Ascending aorta (tissue), 2 donors: ENCODE results near the gene JAG2. TPM values are rescaled to one million over a fixed set of nuclear protein-coding genes. Genes with fewer than 3 reads are reported as not detected.
A peak's percentile ranks its signal among the peaks of the same experiment; 100 is the strongest.

ENCODE experiments used
- DNase-seq, 2 donors: peaks; one replicate each; pipeline ENCODE4 v3.0.0-alpha.2; 2019; ENCODE audit warnings: low spot score in 2 of 2
- H3K27ac ChIP-seq, 2 donors: fragments of 200-600 bp; sonication (generic); one replicate each; pipeline ENCODE4 v1.5.1; 2016 to 2017; ENCODE audit warnings: mild to moderate bottlenecking in 1 of 2
- H3K27me3 ChIP-seq: fragments of 200-600 bp; sonication (generic); one replicate; pipeline ENCODE4 v1.5.1; 2017
- H3K36me3 ChIP-seq, 2 donors: fragments of 200-600 bp; sonication (generic); one replicate each; pipeline ENCODE4 v1.5.1; 2016
- H3K4me1 ChIP-seq, 2 donors: fragments of 200-600 bp; sonication (generic); one replicate each; pipeline ENCODE4 v1.5.1; 2016 to 2017; ENCODE audit warnings: mild to moderate bottlenecking in 1 of 2
- H3K4me3 ChIP-seq, 2 donors: fragments of 200-600 bp; sonication (generic); one replicate each; pipeline ENCODE4 v1.5.1; 2016 to 2017; ENCODE audit warnings: mild to moderate bottlenecking in 1 of 2
- H3K9me3 ChIP-seq, 2 donors: fragments of 200-600 bp; sonication (generic); one replicate each; pipeline ENCODE4 v1.5.1; 2016
- CTCF ChIP-seq, 3 experiments: fragments of 200-600 bp in 2 of 3; fragments of 450-650 bp in 1 of 3; sonication (generic) in 2 of 3; IDR thresholded peaks; one replicate each; pipeline ENCODE4 v1.5.1; 2016 to 2019; ENCODE audit warnings: antibody characterized with exemption in 3 of 3, mild to moderate bottlenecking in 1 of 3, moderate library complexity in 1 of 3
- intact Hi-C: fragments of 100-400 bp; cut with DNase I; formaldehyde crosslinking; loops from one replicate; pipeline ENCODE4 v1.15.1; 2023
- total RNA-seq: library from RNA; depleted of rRNA; stranded (reverse); fragments of >200 nt; gene quantifications from one replicate; pipeline ENCODE4 v1.1.0, GENCODE V29; 2016

The JAG2 gene
- 35.5 TPM for total RNA-seq

- H3K9me3 ChIP-seq, result no peaks in the 10 kb centered on the region
- no peaks in the 10 kb centered on the region for H3K36me3 ChIP-seq
- H3K4me1 ChIP-seq, result peaks cover 7 to 26% of the 10 kb centered on the region in 2 donors
- no peak for TF ChIP-seq CTCF (IDR thresholded peaks at IDR 0.05)
- H3K27ac ChIP-seq, result no peak within 1 kb of the TSS
- peak within 1 kb of the TSS; percentile 54 to 57 for H3K4me3 ChIP-seq
- DNase-seq, result no peak
- H3K27me3 ChIP-seq, result no peaks in the 10 kb centered on the region
- intact Hi-C loops, result loop anchor here (10.0 kb wide), 1 partner anchor 1284 kb away; no protein-coding TSS in a partner anchor
Measured at GRCh38 chr14:105168496-105168978, at the start of gene JAG2. TSS of gene JAG2 (minus strand) at chr14:105168776. CDS start at chr14:105168420, 356 bp downstream.

GRCh38 chr14:105217774-105218173 is 49.2 kb upstream of the JAG2 start:
- Histone ChIP-seq H3K36me3 (peaks cover 45 to 78% of the 10 kb centered on the region in 2 donors), H3K4me3 (no peak overlapping the region), H3K27me3 (no peaks in the 10 kb centered on the region), H3K4me1 (no peaks in the 10 kb centered on the region), H3K27ac (no peak overlapping the region), H3K9me3 (no peaks in the 10 kb centered on the region)
- TF ChIP-seq CTCF (IDR thresholded peaks at IDR 0.05), result no peak
- DNase-seq, result no peak
- intact Hi-C loops, result no loop called here

- no peak overlapping the region for H3K4me3 ChIP-seq
- TF ChIP-seq CTCF (IDR thresholded peaks at IDR 0.05), result no peak
- DNase-seq, result no peak
- H3K36me3 ChIP-seq, result peaks cover 49 to 83% of the 10 kb centered on the region in 2 donors
- no peaks in the 10 kb centered on the region for H3K27me3 ChIP-seq
- no peak overlapping the region for H3K27ac ChIP-seq
- H3K4me1 ChIP-seq, result no peaks in the 10 kb centered on the region
- intact Hi-C loops, result no loop called here
- H3K9me3 ChIP-seq, result no peaks in the 10 kb centered on the region
Measured at GRCh38 chr14:105216490-105217247, 48.1 kb upstream of the JAG2 start.

GRCh38 chr14:105215602-105216001 is 47.0 kb upstream of the JAG2 start:
- Histone ChIP-seq H3K9me3 (no peaks in the 10 kb centered on the region), H3K36me3 (peaks cover 42 to 83% of the 10 kb centered on the region in 2 donors), H3K4me1 (no peaks in the 10 kb centered on the region), H3K4me3 (no peak overlapping the region), H3K27ac (no peak overlapping the region), H3K27me3 (no peaks in the 10 kb centered on the region)
- no peak for TF ChIP-seq CTCF (IDR thresholded peaks at IDR 0.05)
- DNase-seq, result no peak
- intact Hi-C loops, result no loop called here

- Histone ChIP-seq H3K27me3 (no peaks in the 10 kb centered on the region), H3K4me1 (no peaks in the 10 kb centered on the region), H3K4me3 (no peak overlapping the region), H3K9me3 (no peaks in the 10 kb centered on the region), H3K27ac (no peak overlapping the region), H3K36me3 (peaks cover 47 to 86% of the 10 kb centered on the region in 2 donors)
- no peak for TF ChIP-seq CTCF (IDR thresholded peaks at IDR 0.05)
- no peak for DNase-seq
- intact Hi-C loops, result no loop called here
Measured at GRCh38 chr14:105214324-105214915, 45.8 kb upstream of the JAG2 start.
